ENCODE results near the gene MAP3K4.

DNA sequence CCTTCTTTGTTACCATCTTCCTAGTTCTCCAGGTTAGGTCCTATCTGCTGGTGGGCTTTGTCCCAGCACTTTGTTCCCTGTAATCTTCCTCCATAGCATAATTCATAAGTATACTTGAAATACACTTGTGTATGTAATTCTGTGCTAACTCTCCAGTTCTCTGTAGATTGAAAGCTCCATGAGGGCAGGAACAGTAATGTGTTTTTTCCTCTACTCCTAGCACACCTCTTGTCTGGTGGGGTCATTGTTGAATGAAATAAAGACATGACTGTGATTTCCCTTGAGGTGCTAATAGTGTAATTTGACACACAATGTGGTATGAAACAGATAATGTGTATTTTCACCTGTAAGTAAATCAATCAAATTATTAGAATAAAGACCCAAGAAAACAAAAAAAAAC is 30.0 kb downstream of the MAP3K4 start:
- TF ChIP-seq CTCF (conservative IDR thresholded peaks at IDR 0.05; ENCODE audit: low read depth, low read length) (no peak), EZH2 (IDR thresholded peaks at IDR 0.05; ENCODE audit: borderline replicate concordance, low read depth, low read length, poor library complexity, severe bottlenecking) (no peak)

All from A673 (cell line).